Osteocyte (in vitro differentiated cells): ENCODE data around the gene ZNF780B. TPM values are rescaled to one million over a fixed set of nuclear protein-coding genes. Genes with fewer than 3 reads are reported as not detected.

Source experiments
- DNase-seq: peaks from one replicate; pipeline ENCODE4 v3.0.0; 2021; ENCODE audit warnings: mixed read lengths; ENCODE audit not compliant: unreplicated experiment; ENCODE audit errors: extremely low spot score
- H3K27ac Mint-ChIP-seq: one replicate; pipeline ENCODE4 v1.8.0; 2021; ENCODE audit warnings: mild to moderate bottlenecking, mixed read lengths; ENCODE audit not compliant: unreplicated experiment
- H3K27me3 Mint-ChIP-seq: one replicate; pipeline ENCODE4 v1.8.0; 2021; ENCODE audit warnings: mixed read lengths; ENCODE audit not compliant: unreplicated experiment
- H3K36me3 Mint-ChIP-seq: one replicate; pipeline ENCODE4 v1.8.0; 2021; ENCODE audit warnings: mixed read lengths; ENCODE audit not compliant: unreplicated experiment
- H3K4me1 Mint-ChIP-seq: one replicate; pipeline ENCODE4 v1.8.0; 2021; ENCODE audit warnings: mixed read lengths; ENCODE audit not compliant: unreplicated experiment
- H3K4me3 Mint-ChIP-seq: one replicate; pipeline ENCODE4 v1.8.0; 2021; ENCODE audit warnings: mild to moderate bottlenecking, moderate library complexity, mixed read lengths; ENCODE audit not compliant: unreplicated experiment
- H3K9me3 Mint-ChIP-seq: one replicate; pipeline ENCODE4 v1.8.0; 2021; ENCODE audit warnings: mixed read lengths; ENCODE audit not compliant: unreplicated experiment
- CTCF ChIP-seq: fragments of 200-600 bp; sonication (generic); IDR thresholded peaks from 2 replicates; pipeline ENCODE4 v1.5.0; 2021; ENCODE audit warnings: antibody characterized with exemption, mild to moderate bottlenecking, moderate library complexity
- total RNA-seq: library from RNA; stranded (reverse); gene quantifications from 2 replicates; pipeline ENCODE4 v1.2.1, GENCODE V29; 2021

Gene ZNF780B
- total RNA-seq, 1 donor from 2014 or later: 20.0 TPM

DNA sequence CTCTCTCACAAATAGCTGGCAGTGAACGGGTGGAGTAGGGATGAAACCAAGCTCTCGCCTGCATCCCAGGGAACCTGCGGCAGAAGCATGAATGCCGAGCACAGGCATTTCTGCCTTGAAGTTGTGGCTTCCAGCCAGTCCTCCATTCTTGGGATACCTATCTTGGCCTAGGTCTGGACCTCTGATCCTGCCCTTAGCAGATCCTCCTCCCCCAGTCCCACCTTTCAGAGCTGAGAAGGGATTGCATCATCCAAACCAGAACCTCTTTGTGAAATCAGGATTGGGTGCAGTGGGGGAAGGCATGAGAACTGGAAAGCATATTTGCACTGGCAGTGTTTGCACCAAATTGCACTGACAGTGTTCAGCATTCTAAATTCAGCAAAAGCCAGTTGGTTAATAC, 28.9 kb upstream of the ZNF780B start:
- H3K27me3 Mint-ChIP-seq: no peaks in the 10 kb centered on the region
- H3K9me3 Mint-ChIP-seq: peaks cover 21% of the 10 kb centered on the region
- no peak for DNase-seq
- peaks cover 14% of the 10 kb centered on the region for H3K4me1 Mint-ChIP-seq
- no peak overlapping the region for H3K4me3 Mint-ChIP-seq
- no peak for TF ChIP-seq CTCF
- no peak overlapping the region for H3K27ac Mint-ChIP-seq
- H3K36me3 Mint-ChIP-seq: peaks cover 52% of the 10 kb centered on the region

- Mint-ChIP-seq H3K4me3 (no peak overlapping the region), H3K9me3 (peaks cover 36% of the 10 kb centered on the region), H3K4me1 (no peaks in the 10 kb centered on the region), H3K36me3 (peaks cover 73% of the 10 kb centered on the region), H3K27ac (no peak overlapping the region), H3K27me3 (no peaks in the 10 kb centered on the region)
- DNase-seq: no peak
- TF ChIP-seq CTCF: no peak
Observed at GRCh38 chr19:40081411-40081810, 25.4 kb upstream of the ZNF780B start.

DNA sequence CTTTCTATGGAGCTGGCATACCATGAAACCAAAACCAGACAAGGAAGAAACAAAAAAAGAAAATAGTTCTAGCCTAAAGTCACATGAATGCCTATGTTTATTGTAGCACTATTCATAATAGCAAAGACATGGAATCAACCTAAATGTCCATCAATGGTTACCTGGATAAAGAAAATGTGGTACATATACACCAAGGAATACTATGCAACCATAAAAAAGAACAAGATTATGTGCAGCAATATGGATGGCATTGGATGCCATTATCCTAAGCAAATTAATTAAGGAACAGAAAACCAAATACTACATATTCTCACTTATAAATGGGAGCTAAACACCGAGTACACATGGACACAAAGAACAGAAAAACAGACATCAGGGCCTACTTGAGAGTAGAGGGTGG, 24.3 kb upstream of the ZNF780B start:
- Mint-ChIP-seq H3K27ac (no peak overlapping the region), H3K9me3 (peaks cover 46% of the 10 kb centered on the region), H3K4me3 (no peak overlapping the region), H3K4me1 (no peaks in the 10 kb centered on the region), H3K36me3 (peaks cover 84% of the 10 kb centered on the region), H3K27me3 (no peaks in the 10 kb centered on the region)
- DNase-seq: no peak
- no peak for TF ChIP-seq CTCF

- no peak for TF ChIP-seq CTCF
- Mint-ChIP-seq H3K4me3 (no peak overlapping the region), H3K27me3 (no peaks in the 10 kb centered on the region), H3K9me3 (peaks cover 52% of the 10 kb centered on the region), H3K4me1 (no peaks in the 10 kb centered on the region), H3K27ac (no peak overlapping the region), H3K36me3 (peaks cover 94% of the 10 kb centered on the region)
- no peak for DNase-seq
Observed at GRCh38 chr19:40078377-40078776, 22.3 kb upstream of the ZNF780B start.

- DNase-seq: no peak
- H3K27me3 Mint-ChIP-seq: no peaks in the 10 kb centered on the region
- peaks cover 41% of the 10 kb centered on the region for H3K36me3 Mint-ChIP-seq
- no peaks in the 10 kb centered on the region for H3K4me1 Mint-ChIP-seq
- no peak overlapping the region for H3K27ac Mint-ChIP-seq
- H3K4me3 Mint-ChIP-seq: no peak overlapping the region
- H3K9me3 Mint-ChIP-seq: peaks cover 30% of the 10 kb centered on the region
- no peak for TF ChIP-seq CTCF
Observed at GRCh38 chr19:40070058-40070457, 14.0 kb upstream of the ZNF780B start.
